22Rv1 (cell line): ENCODE results near the gene EXOC3.

Experiments used
- H3K27ac ChIP-seq: fragments of 450-650 bp; 2 replicates; pipeline ENCODE4 v1.5.1; 2017
- ZFX ChIP-seq: fragments of 450-650 bp; IDR thresholded peaks from 2 replicates; pipeline ENCODE4 v1.6.1; 2017; ENCODE audit warnings: antibody characterized with exemption, borderline replicate concordance
- TF ChIP-seq, protein P1 (sequence below): fragments of 450-650 bp; IDR thresholded peaks from 2 replicates; pipeline ENCODE4 v1.5.1; 2017; ENCODE audit warnings: mild to moderate bottlenecking

The EXOC3 gene

DNA sequence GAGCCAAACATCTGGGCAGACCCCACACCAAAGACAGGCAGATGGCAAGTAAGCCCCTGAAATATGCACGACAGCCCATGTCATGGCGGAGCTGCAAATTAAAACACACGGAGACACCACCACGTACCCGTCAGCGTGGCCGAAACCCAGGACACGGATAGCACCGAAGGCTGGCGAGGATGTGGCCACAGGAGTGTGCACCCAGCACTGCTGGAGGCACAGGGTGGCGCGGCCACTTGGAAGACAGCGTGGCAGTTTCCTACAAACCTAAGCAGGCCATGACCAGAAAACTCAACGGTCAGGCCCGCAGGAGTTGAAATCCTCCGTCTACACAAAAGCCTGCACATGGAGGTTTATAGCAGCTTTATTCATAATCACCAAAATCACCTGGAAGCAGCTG is 68.5 kb downstream of the EXOC3 start:
- TF ChIP-seq, protein P1, sequence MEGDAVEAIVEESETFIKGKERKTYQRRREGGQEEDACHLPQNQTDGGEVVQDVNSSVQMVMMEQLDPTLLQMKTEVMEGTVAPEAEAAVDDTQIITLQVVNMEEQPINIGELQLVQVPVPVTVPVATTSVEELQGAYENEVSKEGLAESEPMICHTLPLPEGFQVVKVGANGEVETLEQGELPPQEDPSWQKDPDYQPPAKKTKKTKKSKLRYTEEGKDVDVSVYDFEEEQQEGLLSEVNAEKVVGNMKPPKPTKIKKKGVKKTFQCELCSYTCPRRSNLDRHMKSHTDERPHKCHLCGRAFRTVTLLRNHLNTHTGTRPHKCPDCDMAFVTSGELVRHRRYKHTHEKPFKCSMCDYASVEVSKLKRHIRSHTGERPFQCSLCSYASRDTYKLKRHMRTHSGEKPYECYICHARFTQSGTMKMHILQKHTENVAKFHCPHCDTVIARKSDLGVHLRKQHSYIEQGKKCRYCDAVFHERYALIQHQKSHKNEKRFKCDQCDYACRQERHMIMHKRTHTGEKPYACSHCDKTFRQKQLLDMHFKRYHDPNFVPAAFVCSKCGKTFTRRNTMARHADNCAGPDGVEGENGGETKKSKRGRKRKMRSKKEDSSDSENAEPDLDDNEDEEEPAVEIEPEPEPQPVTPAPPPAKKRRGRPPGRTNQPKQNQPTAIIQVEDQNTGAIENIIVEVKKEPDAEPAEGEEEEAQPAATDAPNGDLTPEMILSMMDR = no peak
- no peak for TF ChIP-seq ZFX

GRCh38 chr5:513216-514100 is 70.5 kb downstream of the EXOC3 start:
- TF ChIP-seq, protein P1 = no peak
- no peak for TF ChIP-seq ZFX
- H3K27ac ChIP-seq = no peak overlapping the region

More for the DNA sequence above, 68.5 kb downstream of the EXOC3 start:
- no peak overlapping the region for H3K27ac ChIP-seq

DNA sequence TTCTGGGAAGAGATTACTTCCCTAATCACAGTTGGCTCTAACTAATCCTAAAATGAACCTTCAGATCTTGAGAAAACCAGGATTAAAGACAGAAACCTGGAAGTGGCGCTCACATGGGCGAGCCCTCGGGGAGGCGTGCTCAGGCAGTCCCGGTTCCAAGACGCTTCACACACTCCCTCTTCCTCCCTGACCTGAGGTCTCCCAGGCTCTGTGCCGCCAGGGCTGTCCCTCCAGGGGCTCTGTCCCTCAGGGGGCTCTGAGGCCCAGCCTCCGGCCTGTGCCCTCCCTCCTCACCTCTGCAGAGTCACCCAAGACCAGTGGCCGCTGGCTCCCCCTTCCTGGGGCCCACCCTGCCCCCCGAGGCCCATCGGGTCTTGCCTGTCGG is 71.1 kb downstream of the EXOC3 start:
- no peak for TF ChIP-seq ZFX
- TF ChIP-seq, protein P1 = no peak
- H3K27ac ChIP-seq = no peak overlapping the region

DNA sequence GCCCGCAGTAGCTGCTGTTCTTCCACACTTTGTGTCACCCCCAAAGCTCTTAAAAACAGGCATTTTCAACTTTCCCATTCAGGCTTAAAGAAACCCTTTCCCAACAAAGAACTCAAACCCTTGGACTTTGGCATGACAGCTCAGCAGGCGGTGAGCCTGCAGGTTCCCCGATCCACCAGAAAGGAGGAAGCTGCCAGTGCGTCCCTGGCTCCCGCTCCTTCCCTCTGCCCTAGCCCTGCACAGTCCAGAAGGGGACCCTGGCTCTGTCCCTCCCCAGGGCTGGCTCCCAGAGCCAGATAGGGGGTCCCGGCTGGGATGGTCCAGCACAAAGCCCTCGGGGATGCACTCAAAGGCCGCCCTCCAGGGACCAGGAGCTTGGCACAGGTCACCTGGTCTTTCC is 71.7 kb downstream of the EXOC3 start:
- TF ChIP-seq ZFX = no peak
- TF ChIP-seq, protein P1 = no peak
- no peak overlapping the region for H3K27ac ChIP-seq

GRCh38 chr5:515273-515836 is 72.4 kb downstream of the EXOC3 start:
- TF ChIP-seq, protein P1 = no peak
- no peak for TF ChIP-seq ZFX
- no peak overlapping the region for H3K27ac ChIP-seq

- TF ChIP-seq, protein P1 = no peak
- TF ChIP-seq ZFX = no peak
- H3K27ac ChIP-seq = no peak overlapping the region
Measured at GRCh38 chr5:516338-516925, 73.5 kb downstream of the EXOC3 start.
